ENCODE measurements around the gene IRF9.

DNA sequence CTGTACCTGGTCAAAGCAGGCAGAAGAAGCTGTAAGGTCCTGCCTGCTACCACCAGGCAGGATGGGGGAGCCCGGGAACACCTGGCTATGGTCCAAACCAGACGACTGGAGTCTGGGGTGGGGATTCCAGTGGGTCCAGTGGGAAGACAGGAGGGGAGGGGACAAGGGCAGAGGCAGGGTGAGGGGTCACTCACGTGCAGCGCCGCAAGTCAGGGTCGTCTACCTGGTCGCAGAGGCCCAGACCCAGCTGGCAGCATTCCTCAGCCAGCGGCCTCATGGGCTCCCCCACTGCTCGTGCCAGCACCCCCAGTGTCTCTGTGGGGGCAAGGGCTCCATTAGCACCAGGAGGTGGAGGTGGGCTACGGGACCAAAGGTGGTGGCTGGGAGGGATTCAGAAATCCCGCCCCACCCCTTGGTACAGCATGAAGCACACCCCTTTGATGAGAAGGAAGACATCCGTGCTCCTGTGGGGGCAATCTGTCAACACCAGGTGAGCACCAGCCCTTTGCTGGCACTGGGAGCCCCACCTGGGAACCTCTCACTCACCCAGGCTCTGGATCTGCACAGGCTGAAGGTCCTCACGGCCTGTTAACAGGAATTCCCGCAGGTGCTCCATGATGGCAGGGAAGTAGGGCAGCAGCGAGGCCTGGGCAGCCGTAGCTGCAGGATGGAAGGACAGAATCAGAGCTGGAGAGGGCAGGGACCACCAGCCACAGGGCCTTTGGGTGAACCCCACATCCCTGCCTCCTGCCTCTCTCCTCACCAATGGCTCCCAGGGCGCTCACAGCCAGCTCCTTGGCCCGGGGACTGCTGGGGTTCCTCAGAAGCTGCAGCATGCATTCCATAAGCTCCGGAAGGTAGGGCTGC is 23.3 kb downstream of the IRF9 start:
- TF ChIP-seq, protein P1, sequence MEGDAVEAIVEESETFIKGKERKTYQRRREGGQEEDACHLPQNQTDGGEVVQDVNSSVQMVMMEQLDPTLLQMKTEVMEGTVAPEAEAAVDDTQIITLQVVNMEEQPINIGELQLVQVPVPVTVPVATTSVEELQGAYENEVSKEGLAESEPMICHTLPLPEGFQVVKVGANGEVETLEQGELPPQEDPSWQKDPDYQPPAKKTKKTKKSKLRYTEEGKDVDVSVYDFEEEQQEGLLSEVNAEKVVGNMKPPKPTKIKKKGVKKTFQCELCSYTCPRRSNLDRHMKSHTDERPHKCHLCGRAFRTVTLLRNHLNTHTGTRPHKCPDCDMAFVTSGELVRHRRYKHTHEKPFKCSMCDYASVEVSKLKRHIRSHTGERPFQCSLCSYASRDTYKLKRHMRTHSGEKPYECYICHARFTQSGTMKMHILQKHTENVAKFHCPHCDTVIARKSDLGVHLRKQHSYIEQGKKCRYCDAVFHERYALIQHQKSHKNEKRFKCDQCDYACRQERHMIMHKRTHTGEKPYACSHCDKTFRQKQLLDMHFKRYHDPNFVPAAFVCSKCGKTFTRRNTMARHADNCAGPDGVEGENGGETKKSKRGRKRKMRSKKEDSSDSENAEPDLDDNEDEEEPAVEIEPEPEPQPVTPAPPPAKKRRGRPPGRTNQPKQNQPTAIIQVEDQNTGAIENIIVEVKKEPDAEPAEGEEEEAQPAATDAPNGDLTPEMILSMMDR (IDR thresholded peaks at IDR 0.05) = no peak
- TF ChIP-seq POLR2A (IDR thresholded peaks at IDR 0.05) = no peak
